ENCODE measurements around the gene FBXO31. TPM values are rescaled to one million over a fixed set of nuclear protein-coding genes. Genes with fewer than 3 reads are reported as not detected.
"Not testable (repeated sequence)": the region's sequence is repeated elsewhere in the genome, so short reads cannot be mapped to it uniquely, and the experiment has no call there.

The FBXO31 gene
- total RNA-seq, 1 donor from 2014 or later, result 25.6 TPM

- no peak for DNase-seq
These were observed 28.0 kb upstream of the FBXO31 start for GRCh38 chr16:87411375-87412271.

GRCh38 chr16:87410968-87411367, 27.4 kb upstream of the FBXO31 start:
- no peak for DNase-seq

- DNase-seq, result no peak
These were observed 27.0 kb upstream of the FBXO31 start for GRCh38 chr16:87410530-87410929.

GRCh38 chr16:87409781-87410180, 26.2 kb upstream of the FBXO31 start:
- no peak for DNase-seq

- no peak for DNase-seq
These were observed 25.6 kb upstream of the FBXO31 start for GRCh38 chr16:87409153-87409552.

GRCh38 chr16:87407511-87408112, 24.0 kb upstream of the FBXO31 start:
- DNase-seq, result no peak

GRCh38 chr16:87406495-87407088, 23.0 kb upstream of the FBXO31 start:
- DNase-seq, result no peak

- no peak for DNase-seq
These were observed 21.4 kb upstream of the FBXO31 start for GRCh38 chr16:87404764-87405625.

GRCh38 chr16:87395181-87395842, 11.7 kb upstream of the FBXO31 start:
- no peak for DNase-seq

- no peak for DNase-seq
These were observed 10.1 kb upstream of the FBXO31 start for GRCh38 chr16:87393680-87394055.

- no peak for DNase-seq
These were observed 9.5 kb upstream of the FBXO31 start for GRCh38 chr16:87392821-87393679.

- peak; percentile 94 for DNase-seq
These were observed 8.6 kb upstream of the FBXO31 start, which contains the start of gene MAP1LC3B for GRCh38 chr16:87391950-87392820. Gene MAP1LC3B (plus strand): TSS chr16:87392336. CDS start chr16:87392428, 92 bp downstream.

GRCh38 chr16:87391324-87391949, 7.9 kb upstream of the FBXO31 start:
- no peak for DNase-seq

GRCh38 chr16:87390641-87391323, 7.2 kb upstream of the FBXO31 start:
- no peak for DNase-seq

GRCh38 chr16:87389914-87390313, 6.3 kb upstream of the FBXO31 start:
- not testable (repeated sequence) for DNase-seq

- no peak for DNase-seq
These were observed 5.7 kb upstream of the FBXO31 start for GRCh38 chr16:87389245-87389644.

- no peak for DNase-seq
These were observed 5.2 kb upstream of the FBXO31 start for GRCh38 chr16:87388818-87389134.

- DNase-seq, result peak; percentile 95
These were observed 4.6 kb upstream of the FBXO31 start for GRCh38 chr16:87387942-87388817.

All from occipital lobe (tissue), 2 donors.